AG04449 (cell line): ENCODE measurements around the gene ADAMTS18.
A peak's percentile ranks its signal among the peaks of the same experiment; 100 is the strongest.
"Not testable (repeated sequence)": the region's sequence is repeated elsewhere in the genome, so short reads cannot be mapped to it uniquely, and the experiment has no call there.

Experiments
- CTCF ChIA-PET: fragments of 350-600 bp; formaldehyde crosslinking; extraction: SDS; loops from one replicate; lab custom pipeline; 2021; ENCODE audit warnings: antibody characterized with exemption; lab: Yijun Ruan, JAX
- POLR2A ChIA-PET: fragments of 400-600, 350-600 bp; formaldehyde crosslinking; extraction: SDS; loops from one replicate; lab custom pipeline; 2020; ENCODE audit warnings: antibody characterized with exemption, inconsistent platforms; lab: Yijun Ruan, JAX
- DNase-seq: peaks from one replicate; pipeline ENCODE4 v3.0.0-alpha.2; 2010; ENCODE audit warnings: low read depth, low spot score
- H3K4me3 ChIP-seq: 2 replicates; pipeline ENCODE4 v1.5.1; 2011; ENCODE audit warnings: low read depth, mild to moderate bottlenecking, control low read depth, low read length
- CTCF ChIP-seq: IDR thresholded peaks from one replicate; pipeline ENCODE4 v1.5.1; 2011; ENCODE audit warnings: mild to moderate bottlenecking, moderate library complexity, low read length, control low read depth, inconsistent platforms; ENCODE audit not compliant: insufficient read depth; ENCODE audit errors: missing control alignments

ADAMTS18 gene

GRCh38 chr16:77250400-77250799 lies 184.4 kb downstream of the ADAMTS18 start:
- ChIA-PET POLR2A (no interaction called here), CTCF (interaction anchor here (2.5 kb wide), 1 partner anchor 334 kb away, joined by 9 read pairs; no protein-coding TSS in a partner anchor)

GRCh38 chr16:77246150-77246549 lies 188.7 kb downstream of the ADAMTS18 start:
- H3K4me3 ChIP-seq, result no peak overlapping the region
- no peak for DNase-seq
- TF ChIP-seq CTCF, result no peak
- CTCF ChIA-PET, result interaction anchor here (1.2 to 2.9 kb wide), 4 partner anchors 9 to 339 kb away, joined by 3 to 21 read pairs (median 8); no protein-coding TSS in a partner anchor
- POLR2A ChIA-PET, result no interaction called here

More at GRCh38 chr16:77250400-77250799, 184.4 kb downstream of the ADAMTS18 start:
- no peak for TF ChIP-seq CTCF
- no peak for DNase-seq
- H3K4me3 ChIP-seq, result no peak overlapping the region

- CTCF ChIA-PET, result interaction anchor here (17.0 kb wide), 1 partner anchor 343 kb away, joined by 520 read pairs; no protein-coding TSS in a partner anchor
These were observed 192.4 kb downstream of the ADAMTS18 start for GRCh38 chr16:77242471-77242870.

GRCh38 chr16:77238593-77238992 lies 196.2 kb downstream of the ADAMTS18 start:
- DNase-seq, result no peak
- POLR2A ChIA-PET, result no interaction called here
- no peak overlapping the region for H3K4me3 ChIP-seq
- TF ChIP-seq CTCF, result no peak
- CTCF ChIA-PET, result interaction anchor here (1.0 to 17.0 kb wide), 4 partner anchors 9 to 436 kb away, joined by 3 to 520 read pairs (median 4); no protein-coding TSS in a partner anchor

More at GRCh38 chr16:77242471-77242870, 192.4 kb downstream of the ADAMTS18 start:
- H3K4me3 ChIP-seq, POLR2A ChIA-PET, DNase-seq: not testable (repeated sequence)

- DNase-seq, result no peak
- H3K4me3 ChIP-seq, result peak overlapping the region; percentile 42
- TF ChIP-seq CTCF, result peak; percentile 100
- POLR2A ChIA-PET, result no interaction called here
- CTCF ChIA-PET, result interaction anchor here (0.8 to 17.0 kb wide), 24 partner anchors 8 to 766 kb away, joined by 3 to 520 read pairs (median 4); no protein-coding TSS in a partner anchor
These were observed 198.7 kb downstream of the ADAMTS18 start for GRCh38 chr16:77236063-77236511.

GRCh38 chr16:77234611-77235010 lies 200.2 kb downstream of the ADAMTS18 start:
- no peak for DNase-seq
- ChIA-PET CTCF (interaction anchor here (0.7 to 17.0 kb wide), 7 partner anchors 31 to 865 kb away, joined by 3 to 520 read pairs (median 4); partner anchors contain the start of gene WWOX), POLR2A (no interaction called here)
- no peak for TF ChIP-seq CTCF
- H3K4me3 ChIP-seq, result no peak overlapping the region
